Activated T-cell treated with anti-CD3 and anti-CD28 coated beads for 24 hours (primary cell): Measurements from ENCODE around the gene ENOX1.
"Not testable (repeated sequence)": the region's sequence is repeated elsewhere in the genome, so short reads cannot be mapped to it uniquely, and the experiment has no call there.

Source experiments
- DNase-seq: peaks from one replicate; pipeline ENCODE4 v3.0.0-alpha.2; 2020; ENCODE audit warnings: low read depth

ENOX1 gene

DNA sequence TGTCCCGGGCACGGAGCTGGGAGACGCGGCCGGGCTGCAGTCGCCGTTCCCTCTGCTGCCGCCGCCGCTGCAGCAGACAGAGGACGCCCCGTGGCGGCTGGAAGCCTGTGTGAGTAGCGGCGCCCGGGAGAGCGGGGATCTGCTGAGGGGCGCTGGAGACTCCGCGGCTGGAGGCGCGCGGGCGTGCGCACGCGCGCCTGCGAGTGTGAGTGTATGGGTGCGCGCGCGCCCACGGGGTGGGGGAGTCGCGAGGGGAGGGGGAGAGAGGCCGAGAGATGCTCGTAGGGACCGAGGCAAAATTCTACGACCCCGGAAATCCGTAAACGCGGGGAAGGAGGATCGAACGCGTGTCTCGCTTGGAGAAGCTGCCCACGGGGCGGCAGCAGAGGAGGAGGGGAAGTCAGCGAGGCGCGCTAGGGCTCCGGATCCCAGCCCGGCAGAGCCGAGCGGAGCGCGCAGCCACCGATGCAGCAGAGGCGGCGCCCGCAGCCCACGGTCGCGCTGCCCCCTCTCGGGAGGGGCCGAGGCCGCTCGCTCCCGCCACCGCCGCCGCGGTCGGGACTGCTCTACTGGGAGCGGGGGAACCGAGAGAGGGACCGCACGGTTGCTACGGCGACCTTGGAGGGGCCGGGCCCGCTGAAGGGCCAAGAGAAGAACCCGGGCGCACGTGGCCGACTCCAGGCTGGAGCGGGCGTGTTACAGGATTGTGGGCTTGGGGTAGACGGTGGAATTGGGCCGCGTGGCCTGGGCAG, at the start of gene ENOX1:
ENOX1 (minus strand) TSS at position 207 of the 752 bp plus-strand sequence.
- DNase-seq, result peak; percentile 14

DNA sequence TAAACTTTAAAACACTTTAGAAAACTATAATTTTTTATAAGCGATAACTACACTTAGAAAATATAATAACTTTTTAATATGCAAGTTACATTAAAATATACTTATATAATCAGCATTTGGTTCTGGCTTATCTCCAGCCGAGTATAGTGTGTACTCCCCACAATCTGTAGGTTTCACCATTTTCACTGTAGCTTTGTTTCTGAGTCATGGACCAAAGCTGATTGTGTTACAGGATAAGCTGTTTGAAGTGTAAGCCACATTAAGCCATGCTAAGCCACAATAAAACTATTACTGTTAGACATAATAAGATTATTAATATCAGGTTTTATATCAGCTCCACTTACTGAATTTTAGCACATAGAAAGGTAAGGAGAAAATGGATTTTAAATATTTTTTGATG, 48.9 kb upstream of the ENOX1 start:
- DNase-seq, result no peak

GRCh38 chr13:43831088-43831487, 44.3 kb upstream of the ENOX1 start:
- DNase-seq, result no peak

GRCh38 chr13:43830497-43830881, 43.7 kb upstream of the ENOX1 start:
- DNase-seq, result no peak

DNA sequence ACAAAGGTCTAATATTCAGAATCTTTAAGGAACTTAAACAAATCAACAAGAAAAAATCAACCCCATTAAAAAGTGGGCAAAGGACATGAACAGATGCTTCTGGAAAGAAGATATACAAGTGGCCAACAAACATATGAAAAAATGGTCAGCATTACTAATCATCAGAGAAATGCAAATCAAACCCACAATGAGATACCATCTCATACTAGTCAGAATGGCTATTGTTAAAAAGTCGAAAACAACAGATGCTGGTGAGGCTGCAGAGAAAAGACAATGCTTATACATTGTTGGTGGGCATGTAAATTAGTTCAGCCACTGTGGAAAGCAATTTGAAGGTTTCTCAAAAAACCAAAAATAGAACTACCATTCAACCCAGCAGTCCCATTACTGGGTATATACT, 37.9 kb upstream of the ENOX1 start:
- DNase-seq, result not testable (repeated sequence)

GRCh38 chr13:43822969-43823368, 36.2 kb upstream of the ENOX1 start:
- no peak for DNase-seq

DNA sequence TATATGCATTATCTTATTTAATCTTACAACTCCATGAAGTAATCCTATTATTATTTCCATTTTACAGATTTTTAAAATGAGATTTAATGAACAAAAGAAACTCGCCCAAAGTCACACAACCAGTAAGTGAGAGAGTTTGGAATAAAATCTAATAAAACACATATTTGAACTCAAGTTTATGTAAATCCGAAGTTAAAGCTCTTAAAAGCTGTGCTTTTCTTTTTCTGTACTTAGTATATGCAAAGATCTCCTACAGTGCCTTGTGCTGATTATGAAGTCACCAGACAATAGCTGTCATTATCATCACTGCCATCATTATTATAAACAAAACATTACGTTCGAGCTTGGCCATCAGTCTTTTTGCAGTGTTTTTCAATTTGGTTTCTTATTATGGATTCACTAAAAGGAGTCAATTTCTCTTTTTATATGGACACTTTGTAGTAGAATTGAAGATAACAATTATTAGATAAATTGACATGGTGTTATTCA, 29.7 kb upstream of the ENOX1 start:
- no peak for DNase-seq

- no peak for DNase-seq
Measured at GRCh38 chr13:43815204-43815603, 28.4 kb upstream of the ENOX1 start.

DNA sequence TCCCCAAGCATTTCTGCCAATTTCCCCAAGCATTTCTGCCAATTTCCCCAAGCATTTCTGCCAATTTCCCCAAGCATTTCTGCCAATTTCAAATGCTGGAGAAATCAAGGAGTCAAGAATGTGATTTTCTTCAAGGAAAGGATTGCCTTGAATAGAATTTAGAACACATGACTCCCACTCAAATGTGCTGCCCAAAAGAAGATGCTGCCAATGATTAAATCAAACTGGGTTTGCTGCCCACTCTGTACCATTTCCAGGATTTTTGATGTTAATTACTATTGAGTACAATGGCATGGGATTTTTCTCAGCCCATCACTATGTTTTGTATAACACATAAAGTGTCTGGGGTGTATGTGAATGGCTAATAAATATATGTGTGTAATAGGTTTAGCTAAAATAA, 21.9 kb upstream of the ENOX1 start:
- no peak for DNase-seq

GRCh38 chr13:43805681-43806128, 18.9 kb upstream of the ENOX1 start:
- DNase-seq, result no peak

- DNase-seq, result peak; percentile 20
Measured at GRCh38 chr13:43805071-43805468, 18.3 kb upstream of the ENOX1 start.

GRCh38 chr13:43804461-43805070, 17.8 kb upstream of the ENOX1 start:
- DNase-seq, result no peak

GRCh38 chr13:43802511-43802910, 15.7 kb upstream of the ENOX1 start:
- DNase-seq, result no peak

- DNase-seq, result no peak
Measured at GRCh38 chr13:43800828-43801227, 14.1 kb upstream of the ENOX1 start.

DNA sequence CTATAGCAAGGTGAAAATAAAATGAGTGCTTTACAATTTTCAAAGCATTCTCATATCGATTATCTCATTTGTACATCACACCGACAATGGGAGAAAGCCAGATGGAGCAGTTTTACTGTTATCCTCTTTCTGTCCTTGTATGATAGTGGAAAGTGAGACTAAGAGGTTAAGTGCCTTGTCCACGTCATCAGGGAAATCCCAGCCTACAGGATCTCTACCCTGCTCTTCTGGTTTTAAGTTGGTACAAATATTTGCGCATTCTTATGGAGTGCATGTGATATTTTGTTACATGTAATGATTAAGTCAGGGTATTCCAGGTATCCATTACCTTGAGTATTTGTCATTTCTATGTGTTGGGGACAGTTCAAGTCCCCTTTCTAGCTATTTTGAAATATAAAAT, 12.4 kb upstream of the ENOX1 start:
- DNase-seq, result no peak

GRCh38 chr13:43797869-43798268, 11.1 kb upstream of the ENOX1 start:
- no peak for DNase-seq

DNA sequence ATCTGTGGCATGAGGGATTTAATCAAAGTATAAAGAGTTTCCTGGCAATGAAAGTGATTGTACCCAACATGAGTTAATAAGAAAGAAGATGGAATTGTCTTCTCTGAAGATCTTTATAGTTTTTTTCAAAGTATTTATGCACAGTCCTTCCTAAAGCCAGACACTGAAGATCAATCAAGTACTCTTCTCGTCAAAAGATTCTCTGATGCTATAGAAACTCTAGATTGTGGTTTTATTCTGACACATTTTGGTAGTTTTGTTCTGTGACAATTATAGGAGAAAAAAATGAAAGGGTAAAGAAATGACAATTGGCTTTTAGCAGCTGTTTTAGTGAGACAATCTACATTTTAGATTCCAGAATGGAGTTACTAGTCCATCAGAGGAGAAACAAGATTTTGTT, 10.4 kb upstream of the ENOX1 start:
- DNase-seq, result no peak

DNA sequence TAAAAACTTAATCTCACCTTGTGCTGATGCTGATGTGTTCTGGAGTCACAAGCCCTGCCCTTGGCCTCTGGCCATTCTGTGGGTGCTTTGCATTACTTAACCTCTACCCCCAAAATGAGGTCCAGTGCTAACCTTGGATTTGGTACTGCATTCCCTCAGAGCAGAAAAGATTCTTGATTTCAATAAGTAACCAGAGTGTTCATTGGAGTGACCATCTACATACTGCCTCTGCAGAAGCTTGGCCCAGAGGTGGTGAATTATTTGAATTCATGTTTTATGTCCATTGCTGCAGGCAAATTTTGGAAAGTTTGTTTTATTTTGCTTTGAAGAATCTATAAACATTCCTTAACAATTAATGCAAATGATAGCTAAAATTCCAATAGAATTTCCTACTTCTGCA, 7.6 kb upstream of the ENOX1 start:
- DNase-seq, result no peak

DNA sequence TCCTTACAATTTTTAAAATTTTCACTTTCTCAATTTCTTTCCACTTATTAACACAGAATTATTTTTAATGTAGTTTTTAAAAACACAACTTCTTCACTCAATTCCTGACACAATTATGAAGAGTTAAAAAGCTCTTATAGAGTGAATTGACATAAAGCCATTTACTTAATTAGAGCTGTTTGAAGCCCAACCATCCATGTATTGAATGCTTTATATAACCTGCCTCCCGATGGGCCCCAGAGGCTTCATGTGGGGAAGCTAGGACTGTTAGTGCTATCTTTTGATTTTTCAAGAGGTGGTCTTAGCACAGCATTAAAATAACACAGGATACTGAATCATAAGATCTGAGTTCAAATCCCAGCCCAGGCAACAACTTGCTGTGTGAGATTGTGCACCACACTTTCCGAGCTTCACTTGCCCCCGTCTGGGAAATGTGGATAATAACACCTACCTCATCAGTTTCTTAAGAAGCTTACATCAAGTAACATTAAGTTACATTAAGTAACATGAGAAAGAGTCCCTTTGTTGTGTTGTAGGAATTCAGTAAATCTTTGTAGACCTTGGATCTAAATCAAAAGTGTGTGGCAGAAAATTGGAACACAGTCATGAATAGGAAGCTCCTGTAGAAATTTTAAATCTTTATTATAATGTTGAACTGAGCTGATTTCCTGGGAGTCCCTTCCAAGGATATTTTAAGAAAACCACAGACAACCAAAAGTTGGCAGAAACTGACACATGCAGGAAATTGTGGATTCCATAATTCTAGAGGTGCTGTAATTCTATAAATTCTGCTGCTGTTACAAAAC, 5.5 kb upstream of the ENOX1 start:
- no peak for DNase-seq

DNA sequence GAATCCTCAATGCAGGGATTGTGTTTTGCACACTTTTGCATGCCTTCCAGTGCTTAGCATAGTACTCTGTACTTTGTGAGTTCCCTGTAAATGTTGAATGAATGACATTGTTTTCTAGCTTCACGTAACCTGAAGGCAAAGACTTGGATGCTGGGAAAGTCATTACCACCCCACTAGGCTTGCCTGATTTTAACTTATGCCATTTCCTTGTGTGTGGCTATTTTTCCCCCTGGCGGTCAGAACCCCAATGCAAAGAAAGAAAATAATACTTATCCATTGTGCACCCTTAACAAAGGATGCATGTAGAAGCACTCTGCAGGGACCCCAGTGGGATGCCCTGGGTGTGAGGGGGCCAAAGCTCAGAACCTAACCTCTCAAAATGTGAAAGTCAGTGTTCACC, 1.2 kb upstream of the ENOX1 start:
- DNase-seq, result no peak

GRCh38 chr13:43787518-43787891, 733 bp upstream of the ENOX1 start:
- DNase-seq, result no peak

GRCh38 chr13:43786472-43786765, 353 bp downstream of the ENOX1 start:
- DNase-seq, result no peak
